Endothelial cell (in vitro differentiated cells): ENCODE measurements around the gene GAB2. TPM values are rescaled to one million over a fixed set of nuclear protein-coding genes. Genes with fewer than 3 reads are reported as not detected.

Experiments used
- DNase-seq: peaks from one replicate; pipeline ENCODE4 v3.0.0; 2021; ENCODE audit warnings: low spot score
- H3K27ac Mint-ChIP-seq: one replicate; pipeline ENCODE4 v1.8.0; 2021; ENCODE audit warnings: mixed read lengths, inconsistent platforms; ENCODE audit not compliant: unreplicated experiment
- H3K27me3 Mint-ChIP-seq: one replicate; pipeline ENCODE4 v1.8.0; 2021; ENCODE audit warnings: mild to moderate bottlenecking, moderate library complexity, mixed read lengths, inconsistent platforms; ENCODE audit not compliant: unreplicated experiment
- H3K36me3 Mint-ChIP-seq: one replicate; pipeline ENCODE4 v1.8.0; 2021; ENCODE audit warnings: mild to moderate bottlenecking, low read depth, mixed read lengths, inconsistent platforms; ENCODE audit not compliant: unreplicated experiment
- H3K4me1 Mint-ChIP-seq: one replicate; pipeline ENCODE4 v1.8.0; 2021; ENCODE audit warnings: mild to moderate bottlenecking, mixed read lengths, inconsistent platforms; ENCODE audit not compliant: unreplicated experiment
- H3K4me3 Mint-ChIP-seq: one replicate; pipeline ENCODE4 v1.8.0; 2021; ENCODE audit warnings: mild to moderate bottlenecking, mixed read lengths, inconsistent platforms; ENCODE audit not compliant: unreplicated experiment
- H3K9me3 Mint-ChIP-seq: one replicate; pipeline ENCODE4 v1.8.0; 2021; ENCODE audit warnings: mixed read lengths, inconsistent platforms; ENCODE audit not compliant: unreplicated experiment
- total RNA-seq: library from RNA; stranded (reverse); fragmentation: NEBNext Ultra II Directional; extraction: Animal tissue kit (Norgen Biotek cat#: 25700); gene quantifications from one replicate; pipeline ENCODE4 v1.2.1, GENCODE V29; 2021; ENCODE audit not compliant: unreplicated experiment
- TF ChIP-seq, protein P1 (sequence below): fragments of 200-600 bp; sonication (generic); IDR thresholded peaks from one replicate; pipeline ENCODE4 v1.5.0; 2021; ENCODE audit warnings: antibody characterized with exemption; ENCODE audit not compliant: unreplicated experiment

Gene GAB2
- total RNA-seq, 1 donor from 2014 or later = 81.0 TPM

DNA sequence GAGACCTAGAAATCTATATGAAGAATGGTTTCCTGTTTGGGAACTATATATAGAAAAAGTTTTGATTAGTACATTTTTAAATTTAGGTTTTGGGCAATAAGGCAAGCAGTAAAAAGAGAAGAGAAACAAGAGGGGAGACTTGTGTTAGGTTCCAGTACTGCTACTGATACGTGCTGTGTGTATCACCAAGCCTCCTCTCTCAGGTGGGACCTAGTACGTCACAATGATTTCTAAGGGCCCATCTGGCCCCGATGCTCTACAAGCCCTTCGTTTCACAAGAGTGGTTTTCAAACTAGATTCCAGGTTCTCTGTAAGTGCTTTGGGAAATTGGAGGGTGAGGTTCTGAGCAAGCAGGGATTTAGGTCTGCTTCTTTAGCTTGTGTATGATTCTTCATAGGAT is 189.7 kb downstream of the GAB2 start:
- no peak for DNase-seq
- no peak overlapping the region for H3K4me3 Mint-ChIP-seq
- peaks cover 41% of the 10 kb centered on the region for H3K36me3 Mint-ChIP-seq
- no peak overlapping the region for H3K27ac Mint-ChIP-seq
- peaks cover 10% of the 10 kb centered on the region for H3K27me3 Mint-ChIP-seq
- TF ChIP-seq, protein P1, sequence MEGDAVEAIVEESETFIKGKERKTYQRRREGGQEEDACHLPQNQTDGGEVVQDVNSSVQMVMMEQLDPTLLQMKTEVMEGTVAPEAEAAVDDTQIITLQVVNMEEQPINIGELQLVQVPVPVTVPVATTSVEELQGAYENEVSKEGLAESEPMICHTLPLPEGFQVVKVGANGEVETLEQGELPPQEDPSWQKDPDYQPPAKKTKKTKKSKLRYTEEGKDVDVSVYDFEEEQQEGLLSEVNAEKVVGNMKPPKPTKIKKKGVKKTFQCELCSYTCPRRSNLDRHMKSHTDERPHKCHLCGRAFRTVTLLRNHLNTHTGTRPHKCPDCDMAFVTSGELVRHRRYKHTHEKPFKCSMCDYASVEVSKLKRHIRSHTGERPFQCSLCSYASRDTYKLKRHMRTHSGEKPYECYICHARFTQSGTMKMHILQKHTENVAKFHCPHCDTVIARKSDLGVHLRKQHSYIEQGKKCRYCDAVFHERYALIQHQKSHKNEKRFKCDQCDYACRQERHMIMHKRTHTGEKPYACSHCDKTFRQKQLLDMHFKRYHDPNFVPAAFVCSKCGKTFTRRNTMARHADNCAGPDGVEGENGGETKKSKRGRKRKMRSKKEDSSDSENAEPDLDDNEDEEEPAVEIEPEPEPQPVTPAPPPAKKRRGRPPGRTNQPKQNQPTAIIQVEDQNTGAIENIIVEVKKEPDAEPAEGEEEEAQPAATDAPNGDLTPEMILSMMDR = no peak
- peaks cover 18% of the 10 kb centered on the region for H3K4me1 Mint-ChIP-seq
- H3K9me3 Mint-ChIP-seq = no peaks in the 10 kb centered on the region

DNA sequence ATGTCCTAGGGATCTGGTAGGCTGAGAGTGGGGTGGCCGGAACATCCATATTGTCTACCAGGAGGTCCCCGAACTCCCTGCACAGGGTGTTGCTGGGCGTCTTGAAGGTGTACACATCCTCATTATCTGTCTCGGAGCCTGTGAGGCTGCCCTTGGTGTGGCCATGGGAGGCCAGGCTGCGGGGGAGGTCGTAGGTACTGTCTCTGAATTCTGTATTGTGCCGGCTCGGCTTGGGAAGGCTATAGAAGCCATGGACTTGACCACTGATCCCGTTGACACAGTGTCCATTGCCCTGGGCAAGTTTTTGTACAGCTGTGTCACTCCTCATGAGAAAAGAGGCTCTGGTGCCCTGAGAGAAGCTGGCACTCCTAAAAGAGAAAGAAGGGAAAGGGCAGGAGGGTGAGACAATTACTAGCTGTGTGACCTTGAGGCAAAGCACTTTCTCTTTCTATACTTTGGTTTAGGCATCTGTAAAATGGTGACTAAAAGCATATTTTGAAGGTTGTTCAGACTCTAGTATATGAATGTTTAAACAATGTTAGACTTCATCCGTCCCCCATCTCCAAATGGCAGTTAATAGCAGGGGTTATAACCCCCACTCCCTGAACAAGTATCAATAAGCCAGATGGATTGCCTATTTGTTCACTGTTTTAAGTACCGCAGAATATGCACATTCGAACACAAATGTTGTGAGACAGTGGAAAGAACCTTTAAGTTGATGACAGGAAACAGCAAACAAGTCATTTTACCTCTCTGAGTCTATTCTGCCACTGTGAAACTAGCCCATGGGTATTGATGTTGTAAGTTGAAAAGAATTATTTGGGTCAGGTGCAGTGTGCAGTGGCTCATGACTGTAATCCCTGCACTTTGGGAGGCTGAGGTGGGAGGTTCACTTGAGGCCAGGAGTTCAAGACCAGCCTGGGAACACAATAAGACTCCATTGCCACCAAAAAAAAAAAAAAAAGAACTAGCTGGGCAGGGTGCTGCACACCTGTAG is 190.6 kb downstream of the GAB2 start:
- no peak overlapping the region for H3K4me3 Mint-ChIP-seq
- TF ChIP-seq, protein P1 = no peak
- H3K27ac Mint-ChIP-seq = no peak overlapping the region
- H3K27me3 Mint-ChIP-seq = peaks cover 10% of the 10 kb centered on the region
- no peak for DNase-seq
- H3K9me3 Mint-ChIP-seq = no peaks in the 10 kb centered on the region
- peaks cover 44% of the 10 kb centered on the region for H3K36me3 Mint-ChIP-seq
- peaks cover 18% of the 10 kb centered on the region for H3K4me1 Mint-ChIP-seq

DNA sequence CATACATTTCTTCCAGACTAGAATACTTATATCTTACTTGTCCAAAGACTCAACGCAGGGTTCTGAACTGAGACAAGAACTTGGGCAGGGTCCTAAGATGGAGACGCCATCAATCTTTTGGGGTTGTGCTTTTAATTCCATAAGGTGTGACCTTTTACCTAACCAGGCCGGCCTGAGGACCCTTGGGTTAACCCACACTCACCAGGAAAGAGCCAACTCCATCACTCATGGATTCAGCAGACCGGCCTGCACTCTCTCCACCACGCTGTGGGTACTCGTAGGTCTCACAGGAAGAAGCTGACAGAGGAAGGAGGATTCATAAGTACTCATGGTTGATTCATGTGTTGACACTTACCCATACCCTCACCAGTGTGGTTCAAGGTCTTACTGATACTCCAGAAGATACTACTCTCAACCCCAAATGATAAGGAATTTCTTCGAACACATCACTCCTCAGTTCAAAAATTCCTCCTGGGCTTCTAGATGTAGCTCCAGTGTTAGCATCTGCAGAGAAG is 192.7 kb downstream of the GAB2 start:
- Mint-ChIP-seq H3K4me1 (peaks cover 12% of the 10 kb centered on the region), H3K27me3 (peaks cover 17% of the 10 kb centered on the region), H3K4me3 (peak overlapping the region; percentile 59), H3K27ac (no peak overlapping the region), H3K36me3 (peaks cover 52% of the 10 kb centered on the region), H3K9me3 (no peaks in the 10 kb centered on the region)
- DNase-seq = no peak
- TF ChIP-seq, protein P1 = no peak

DNA sequence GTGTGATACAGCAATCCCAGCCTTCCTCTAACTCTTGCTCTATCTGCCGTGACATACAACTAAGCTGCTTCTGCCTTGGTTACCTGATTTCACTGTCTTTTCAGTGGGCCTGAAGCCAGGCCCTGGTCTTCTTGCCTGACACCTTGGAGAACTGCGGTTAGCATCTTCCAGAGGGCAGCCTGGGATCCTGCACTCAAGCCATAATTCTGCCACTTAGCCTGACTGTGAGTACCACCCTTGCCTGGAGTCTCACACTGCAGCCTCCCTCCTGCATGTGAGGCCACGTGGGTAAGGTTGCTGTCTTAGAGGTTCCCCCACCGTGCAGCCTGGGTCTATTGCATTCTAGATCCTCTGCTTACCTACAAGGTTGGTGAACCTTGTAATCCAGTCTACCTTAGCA is 193.1 kb downstream of the GAB2 start:
- Mint-ChIP-seq H3K4me1 (peaks cover 7% of the 10 kb centered on the region), H3K9me3 (no peaks in the 10 kb centered on the region), H3K36me3 (peaks cover 53% of the 10 kb centered on the region), H3K27ac (no peak overlapping the region), H3K27me3 (peaks cover 17% of the 10 kb centered on the region), H3K4me3 (peak overlapping the region; percentile 59)
- no peak for DNase-seq
- TF ChIP-seq, protein P1 = no peak
